ENCODE results near the gene GCH1.

DNA sequence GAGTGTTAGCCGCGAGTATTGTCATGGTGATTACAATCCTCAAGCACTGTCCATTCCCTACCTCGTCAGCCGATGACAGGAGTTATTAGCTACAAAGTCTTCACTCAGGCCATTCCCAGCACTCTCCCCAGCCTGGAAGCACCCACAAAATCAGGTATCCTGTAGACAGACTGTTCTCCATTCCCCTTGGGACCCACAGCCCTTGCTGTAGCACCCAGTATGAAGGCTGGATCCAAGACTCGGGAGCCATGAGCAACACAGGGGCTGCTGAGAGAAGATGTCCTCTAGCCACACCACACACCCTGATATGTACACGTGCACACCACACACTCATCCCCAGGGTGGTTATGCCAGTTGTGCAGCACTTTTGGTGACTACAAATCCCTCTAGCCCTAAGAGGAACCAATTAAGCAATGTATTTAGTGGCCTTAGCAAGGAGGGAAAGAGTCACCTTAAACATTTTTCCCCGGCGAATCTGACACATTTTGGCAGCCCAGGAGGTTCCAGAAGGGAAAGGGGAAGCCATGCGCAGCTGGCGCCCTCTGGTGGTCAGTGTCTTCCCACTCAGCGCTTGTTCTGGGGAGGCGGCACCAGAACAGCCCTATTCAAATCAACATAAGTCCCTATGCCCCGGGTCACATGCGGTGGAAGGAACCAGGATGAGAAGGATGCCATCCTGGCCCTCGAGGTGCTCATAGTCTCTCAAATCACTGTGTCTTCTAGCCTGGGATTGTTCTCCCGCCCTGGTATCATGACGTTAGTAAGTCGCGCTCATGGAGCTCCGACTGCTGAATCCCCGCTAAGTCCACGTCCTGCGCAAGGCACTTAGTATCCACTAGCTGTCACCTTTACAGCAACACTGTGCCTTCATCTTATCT lies 96.9 kb downstream of the GCH1 start:
- TF ChIP-seq POLR2A (IDR thresholded peaks at IDR 0.05; ENCODE audit: borderline replicate concordance, extremely low read depth, insufficient read depth, insufficient read length) (no peak), JUND (IDR thresholded peaks at IDR 0.05) (no peak), CEBPB (IDR thresholded peaks at IDR 0.05; ENCODE audit: low read depth) (no peak)
- TF ChIP-seq, protein P1, sequence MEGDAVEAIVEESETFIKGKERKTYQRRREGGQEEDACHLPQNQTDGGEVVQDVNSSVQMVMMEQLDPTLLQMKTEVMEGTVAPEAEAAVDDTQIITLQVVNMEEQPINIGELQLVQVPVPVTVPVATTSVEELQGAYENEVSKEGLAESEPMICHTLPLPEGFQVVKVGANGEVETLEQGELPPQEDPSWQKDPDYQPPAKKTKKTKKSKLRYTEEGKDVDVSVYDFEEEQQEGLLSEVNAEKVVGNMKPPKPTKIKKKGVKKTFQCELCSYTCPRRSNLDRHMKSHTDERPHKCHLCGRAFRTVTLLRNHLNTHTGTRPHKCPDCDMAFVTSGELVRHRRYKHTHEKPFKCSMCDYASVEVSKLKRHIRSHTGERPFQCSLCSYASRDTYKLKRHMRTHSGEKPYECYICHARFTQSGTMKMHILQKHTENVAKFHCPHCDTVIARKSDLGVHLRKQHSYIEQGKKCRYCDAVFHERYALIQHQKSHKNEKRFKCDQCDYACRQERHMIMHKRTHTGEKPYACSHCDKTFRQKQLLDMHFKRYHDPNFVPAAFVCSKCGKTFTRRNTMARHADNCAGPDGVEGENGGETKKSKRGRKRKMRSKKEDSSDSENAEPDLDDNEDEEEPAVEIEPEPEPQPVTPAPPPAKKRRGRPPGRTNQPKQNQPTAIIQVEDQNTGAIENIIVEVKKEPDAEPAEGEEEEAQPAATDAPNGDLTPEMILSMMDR (IDR thresholded peaks at IDR 0.05 in 2 of 3, conservative IDR thresholded peaks at IDR 0.05 in 1 of 3; ENCODE audit: borderline replicate concordance in 1 of 3, insufficient read depth in 1 of 3, low read depth in 2 of 3, low read length in 2 of 3): peak; percentile 89 to 96 (median 89)
